HepG2 (cell line): ENCODE results near the gene ID3. TPM values are rescaled to one million over a fixed set of nuclear protein-coding genes. Genes with fewer than 3 reads are reported as not detected.

Experiments
- ATAC-seq: fragments of 200-7000 bp; cut with Tn5 transposase; 3 replicates; pipeline ENCODE4 v1.9.1; 2020; ENCODE audit warnings: mild to moderate bottlenecking, moderate library complexity
- BruUV-seq: library from RNA; stranded (reverse); fragments of 400-500 nt; replicated peaks from 2 replicates; lab custom pipeline; 2021; lab: Mats Ljungman, UMichigan
- CTCF ChIA-PET: fragments of 300-600 bp; formaldehyde crosslinking; extraction: SDS; loops from one replicate; lab custom pipeline; 2021; ENCODE audit warnings: low total read pairs, inconsistent platforms, low intra/inter-chr PET ratio; lab: Yijun Ruan, JAX
- POLR2A ChIA-PET: fragments of 350-600 bp; sonication (Branson Sonifier 250); formaldehyde crosslinking; loops from one replicate; lab custom pipeline; 2020; ENCODE audit warnings: antibody characterized with exemption, inconsistent platforms; lab: Yijun Ruan, JAX
- DNase-seq: peaks from one replicate; pipeline ENCODE4 v3.0.0-alpha.2; 2015; ENCODE audit warnings: low spot score
- FAIRE-seq: peaks from 3 replicates; lab custom pipeline; 2011; peaks lifted over from hg19 to GRCh38; lab: Jason Lieb, UNC
- H2AFZ ChIP-seq: one replicate; pipeline ENCODE4 v1.6.1; 2011; ENCODE audit warnings: low read length, inconsistent platforms
- H3K27ac ChIP-seq: fragments of 300-600 bp; 3 replicates; pipeline ENCODE4 v1.8.0; 2011; ENCODE audit warnings: mixed run types, mild to moderate bottlenecking, mixed read lengths, low read length, inconsistent platforms; ENCODE audit not compliant: insufficient read depth; ENCODE audit errors: extremely low read length
- H3K27me3 ChIP-seq, 2 experiments: fragments of 200-600 bp in 1 of 2; 2 replicates in 1 of 2; 3 replicates in 1 of 2; pipeline versions ENCODE4 v1.6.0 to v1.8.0; 2011; ENCODE audit warnings: low read length in 2 of 2, mild to moderate bottlenecking in 2 of 2, moderate library complexity in 2 of 2, inconsistent platforms in 1 of 2; ENCODE audit not compliant: insufficient read depth in 2 of 2, control insufficient read depth in 1 of 2
- H3K36me3 ChIP-seq, 2 experiments: fragments of 200-600 bp in 1 of 2; replicated peaks in 1 of 2; 2 replicates in 1 of 2; 3 replicates in 1 of 2; pipeline versions ENCODE4 v1.5.1 to v1.8.0; 2011; ENCODE audit warnings: low read length in 2 of 2, inconsistent platforms in 1 of 2; ENCODE audit not compliant: insufficient read depth in 2 of 2, control insufficient read depth in 1 of 2
- H3K4me1 ChIP-seq: 2 replicates; pipeline ENCODE4 v1.5.1; 2012; ENCODE audit warnings: low read length, inconsistent platforms; ENCODE audit not compliant: insufficient read depth
- H3K4me2 ChIP-seq: 2 replicates; pipeline ENCODE4 v1.6.0; 2011; ENCODE audit warnings: low read depth, low read length, inconsistent platforms
- H3K4me3 ChIP-seq, 3 experiments: fragments of 200-600 bp in 1 of 3; sonication (generic), shearing (Covaris generic) in 1 of 3; replicated peaks in 1 of 3; 2 replicates each; pipeline ENCODE4 v1.5.1; 2011 to 2016; ENCODE audit warnings: low read length in 3 of 3, inconsistent platforms in 2 of 3, low read depth in 2 of 3, mild to moderate bottlenecking in 2 of 3, control low read depth in 1 of 3, mixed read lengths in 1 of 3; ENCODE audit not compliant: insufficient read depth in 1 of 3
- H3K79me2 ChIP-seq: one replicate; pipeline ENCODE4 v1.6.1; 2011; ENCODE audit warnings: low read length, inconsistent platforms; ENCODE audit not compliant: insufficient read depth
- H3K9ac ChIP-seq: 2 replicates; pipeline ENCODE4 v1.6.0; 2011; ENCODE audit warnings: mild to moderate bottlenecking, low read depth, low read length, inconsistent platforms; ENCODE audit not compliant: insufficient read depth
- H3K9me3 ChIP-seq: 2 replicates; pipeline ENCODE4 v1.5.1; 2012; ENCODE audit warnings: mild to moderate bottlenecking, low read length
- H4K20me1 ChIP-seq: 2 replicates; pipeline ENCODE4 v1.6.0; 2011; ENCODE audit warnings: inconsistent platforms, mild to moderate bottlenecking, low read length, moderate library complexity; ENCODE audit not compliant: insufficient read depth
- EHMT2 ChIP-seq: fragments of 200-600 bp; sonication (generic); IDR thresholded peaks from 2 replicates; pipeline ENCODE4 v1.7.0; 2017; ENCODE audit warnings: antibody characterized with exemption, low read depth, low read length, borderline replicate concordance
- HMGXB4 ChIP-seq, 2 experiments: sonication (generic) in 1 of 2; formaldehyde crosslinking in 1 of 2; IDR thresholded peaks; 2 replicates each; pipeline versions ENCODE4 v1.4.0 to v1.6.1; 2018 to 2020; ENCODE audit warnings: missing genetic modification reagents in 2 of 2, borderline replicate concordance in 1 of 2, low read depth in 1 of 2, mild to moderate bottlenecking in 1 of 2, missing biosample characterization in 1 of 2
- KLF12 ChIP-seq: sonication (generic); formaldehyde crosslinking; IDR thresholded peaks from 2 replicates; pipeline ENCODE4 v1.4.0; 2020; ENCODE audit warnings: missing genetic modification reagents, borderline replicate concordance
- MIXL1 ChIP-seq: IDR thresholded peaks from 2 replicates; pipeline ENCODE4 v1.6.1; 2016
- ZBTB33 ChIP-seq: sonication (generic); formaldehyde crosslinking; IDR thresholded peaks from 2 replicates; pipeline ENCODE4 v1.4.0; 2020; ENCODE audit warnings: missing genetic modification reagents
- ZMAT5 ChIP-seq: sonication (generic); formaldehyde crosslinking; IDR thresholded peaks from 2 replicates; pipeline ENCODE4 v1.5.0; 2020; ENCODE audit warnings: mild to moderate bottlenecking, low read depth, missing genetic modification reagents, borderline replicate concordance
- ZNF407 ChIP-seq: sonication (generic); formaldehyde crosslinking; IDR thresholded peaks from one replicate; pipeline ENCODE4 v1.5.1; 2020; ENCODE audit warnings: mild to moderate bottlenecking, missing genetic modification reagents; ENCODE audit errors: not compliant biosample characterization
- ZNF672 ChIP-seq: sonication (generic); formaldehyde crosslinking; IDR thresholded peaks from 2 replicates; pipeline ENCODE4 v1.8.1; 2022; ENCODE audit warnings: missing genetic modification reagents
- WGBS: methylation state at CpG from one replicate; pipeline ENCODE4 v1.1.6; 2017; ENCODE audit warnings: low lambda C conversion rate; 5-methylcytosine and 5-hydroxymethylcytosine counted together
- in situ Hi-C: cut with HindIII; loops from 2 replicates; pipeline ENCODE4 v1.10.0; 2017; ENCODE audit warnings: low pct_unique_long_range_greater_than_20kb; ENCODE audit not compliant: extremely low pct_ligation_motif_present
- intact Hi-C: fragments of 100-400 bp; cut with micrococcal nuclease; formaldehyde crosslinking; loops from one replicate; pipeline ENCODE4 v1.10.0; 2022; ENCODE audit not compliant: unreplicated experiment
- polyA plus RNA-seq, 8 experiments: library from polyadenylated mRNA; depleted of rRNA in 3 of 8; stranded (reverse) in 7 of 8; unstranded in 1 of 8; fragments of >200 nt; fragmentation: Illumina TruSeq in 4 of 8; extraction: Trizol in 4 of 8; gene quantifications; 2 replicates each; pipeline versions ENCODE4 v1.2.1 to v1.2.3, GENCODE V29; 2011 to 2016; ENCODE audit warnings: low read depth in 4 of 8, missing spikeins in 1 of 8, mixed read lengths in 1 of 8; ENCODE audit not compliant: insufficient read depth in 1 of 8
- total RNA-seq, 5 experiments: library from RNA; depleted of rRNA; stranded (reverse); fragments of >200 nt; fragmentation: Illumina TruSeq; extraction: Trizol; gene quantifications; 2 replicates each; pipeline ENCODE4 v1.2.3, GENCODE V29; 2016; ENCODE audit warnings: low read depth in 1 of 5

Gene ID3
- total and polyA plus RNA-seq, 2 of the 13 experiments (the other 11 are each of a cell fraction or from before 2014, with no cell fraction given) = 64.8 to 115 TPM

GRCh38 chr1:23528250-23528978 lies 30.9 kb downstream of the ID3 start (continued):
- no peak for TF ChIP-seq HMGXB4 (CRISPR knock-in tag; IDR thresholded peaks at IDR 0.05; ENCODE audit: borderline replicate concordance in 1 of 2, low read depth in 1 of 2)
- TF ChIP-seq MIXL1 (CRISPR knock-in tag) = no peak
- TF ChIP-seq EHMT2 = no peak
- no peak for TF ChIP-seq ZNF672 (CRISPR knock-in tag)
- no peak for TF ChIP-seq ZMAT5 (CRISPR knock-in tag)

- Histone ChIP-seq H3K27me3 (no peaks in the 10 kb centered on the region), H3K4me1 (peaks cover 58% of the 10 kb centered on the region), H4K20me1 (no peaks in the 10 kb centered on the region), H3K9ac (no peak overlapping the region), H3K27ac (no peak overlapping the region), H3K79me2 (no peaks in the 10 kb centered on the region), H3K4me2 (peak overlapping the region; percentile 90; the same call in 1 of the 2 replicates), H3K36me3 (no peaks in the 10 kb centered on the region; a peak in 1 of 5 replicates), H3K4me3 (no peak overlapping the region), H3K9me3 (no peaks in the 10 kb centered on the region), H2AFZ (no peak overlapping the region)
- intact Hi-C loops (loop anchor here (1.0 kb wide), 1 partner anchor 7 kb away; no protein-coding TSS in a partner anchor), in situ Hi-C loops (no loop called here)
- no peak for FAIRE-seq
- BruUV-seq = no TSS peak
- CTCF ChIA-PET = no interaction called here
- no peak for DNase-seq
- WGBS = 99% methylated on average over 6 of the region's 6 CpGs
- ATAC-seq = no peak
- POLR2A ChIA-PET = interaction anchor here (0.7 kb wide), 1 partner anchor 44 kb away, joined by 3 read pairs; the partner anchor contains the start of gene ASAP3
- peak; percentile 35; the same call in 1 of the 2 replicates for TF ChIP-seq ZBTB33 (CRISPR knock-in tag)
- no peak for TF ChIP-seq ZNF407 (CRISPR knock-in tag)
- TF ChIP-seq KLF12 (CRISPR knock-in tag) = no peak
These were observed 31.4 kb downstream of the ID3 start for GRCh38 chr1:23527900-23528249.
